ENCODE results near the gene MED13. TPM values are rescaled to one million over a fixed set of nuclear protein-coding genes. Genes with fewer than 3 reads are reported as not detected.

The MED13 gene, protein sequence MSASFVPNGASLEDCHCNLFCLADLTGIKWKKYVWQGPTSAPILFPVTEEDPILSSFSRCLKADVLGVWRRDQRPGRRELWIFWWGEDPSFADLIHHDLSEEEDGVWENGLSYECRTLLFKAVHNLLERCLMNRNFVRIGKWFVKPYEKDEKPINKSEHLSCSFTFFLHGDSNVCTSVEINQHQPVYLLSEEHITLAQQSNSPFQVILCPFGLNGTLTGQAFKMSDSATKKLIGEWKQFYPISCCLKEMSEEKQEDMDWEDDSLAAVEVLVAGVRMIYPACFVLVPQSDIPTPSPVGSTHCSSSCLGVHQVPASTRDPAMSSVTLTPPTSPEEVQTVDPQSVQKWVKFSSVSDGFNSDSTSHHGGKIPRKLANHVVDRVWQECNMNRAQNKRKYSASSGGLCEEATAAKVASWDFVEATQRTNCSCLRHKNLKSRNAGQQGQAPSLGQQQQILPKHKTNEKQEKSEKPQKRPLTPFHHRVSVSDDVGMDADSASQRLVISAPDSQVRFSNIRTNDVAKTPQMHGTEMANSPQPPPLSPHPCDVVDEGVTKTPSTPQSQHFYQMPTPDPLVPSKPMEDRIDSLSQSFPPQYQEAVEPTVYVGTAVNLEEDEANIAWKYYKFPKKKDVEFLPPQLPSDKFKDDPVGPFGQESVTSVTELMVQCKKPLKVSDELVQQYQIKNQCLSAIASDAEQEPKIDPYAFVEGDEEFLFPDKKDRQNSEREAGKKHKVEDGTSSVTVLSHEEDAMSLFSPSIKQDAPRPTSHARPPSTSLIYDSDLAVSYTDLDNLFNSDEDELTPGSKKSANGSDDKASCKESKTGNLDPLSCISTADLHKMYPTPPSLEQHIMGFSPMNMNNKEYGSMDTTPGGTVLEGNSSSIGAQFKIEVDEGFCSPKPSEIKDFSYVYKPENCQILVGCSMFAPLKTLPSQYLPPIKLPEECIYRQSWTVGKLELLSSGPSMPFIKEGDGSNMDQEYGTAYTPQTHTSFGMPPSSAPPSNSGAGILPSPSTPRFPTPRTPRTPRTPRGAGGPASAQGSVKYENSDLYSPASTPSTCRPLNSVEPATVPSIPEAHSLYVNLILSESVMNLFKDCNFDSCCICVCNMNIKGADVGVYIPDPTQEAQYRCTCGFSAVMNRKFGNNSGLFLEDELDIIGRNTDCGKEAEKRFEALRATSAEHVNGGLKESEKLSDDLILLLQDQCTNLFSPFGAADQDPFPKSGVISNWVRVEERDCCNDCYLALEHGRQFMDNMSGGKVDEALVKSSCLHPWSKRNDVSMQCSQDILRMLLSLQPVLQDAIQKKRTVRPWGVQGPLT (N-terminal part only)
- 10 to 100 TPM; 55.6 to 57.1 TPM for total RNA-seq

DNA sequence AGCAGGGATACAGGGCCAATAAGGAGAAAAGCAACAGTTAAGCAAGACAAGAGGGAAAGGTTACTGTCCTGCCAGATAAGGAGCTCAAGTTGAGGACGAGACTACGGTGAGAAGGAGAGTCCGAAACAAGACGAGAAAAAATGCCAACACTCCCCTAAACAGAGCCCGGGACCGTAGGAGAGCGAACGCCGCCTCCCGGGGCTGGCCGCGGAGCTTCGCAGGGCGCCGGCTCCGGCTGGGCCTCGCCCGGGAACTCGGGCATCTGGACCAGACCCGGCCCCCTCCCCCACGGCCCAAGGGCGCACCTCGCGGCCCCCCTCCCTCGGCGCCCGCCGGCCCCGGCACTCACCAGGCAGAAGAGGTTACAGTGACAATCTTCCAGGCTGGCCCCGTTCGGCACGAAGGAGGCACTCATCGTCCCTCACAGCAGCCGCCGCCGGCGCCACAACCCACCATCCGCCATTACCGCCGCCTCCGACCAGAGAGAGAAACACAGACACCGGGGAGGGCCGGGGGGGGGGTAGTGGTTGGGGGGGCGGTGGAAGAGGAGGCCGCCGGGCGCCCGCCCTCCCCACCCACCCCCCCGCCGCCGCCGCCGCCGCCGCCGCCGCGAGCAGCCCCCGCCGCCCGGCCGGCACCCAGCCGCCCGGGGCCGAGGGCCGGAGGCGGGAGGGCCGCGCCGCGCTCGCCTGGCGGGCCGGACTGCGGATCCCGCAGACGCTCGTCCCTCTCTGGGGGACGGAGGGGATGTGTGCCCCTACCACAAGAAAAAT lies at the start of gene MED13:
Gene MED13 (minus strand): TSS at position 488 of the 773 bp plus-strand sequence. CDS start 73 bp downstream, at position 415.

GRCh38 chr17:61927208-61928100 lies 137.6 kb downstream of the MED13 start, which contains the start of gene INTS2:
TSS of gene INTS2 (minus strand) at chr17:61927982. CDS start at chr17:61926644, 1,338 bp downstream.

Other genes with a start within 250 kb of the MED13 start
- gene BRIP1, start 201.8 kb downstream of the MED13 start, total RNA-seq = 10 to 100 TPM; 11.7 to 17.6 TPM
- gene INTS2, start 137.3 kb downstream of the MED13 start, total RNA-seq = 10 to 100 TPM; 14.1 to 18.6 TPM